Loucy (cell line): ENCODE results near the gene GMEB2.

Experiments
- EZH2phosphoT487 ChIP-seq: fragments of 200-600 bp; IDR thresholded peaks from 2 replicates; pipeline ENCODE4 v1.6.1; 2018; ENCODE audit warnings: antibody characterized with exemption, mild to moderate bottlenecking, moderate library complexity, borderline replicate concordance
- TF ChIP-seq, protein P1 (sequence below): fragments of 200-600 bp; sonication (generic); conservative IDR thresholded peaks from 2 replicates; pipeline ENCODE4 v1.5.1; 2014; ENCODE audit warnings: mild to moderate bottlenecking, antibody characterized with exemption, low read length

DNA sequence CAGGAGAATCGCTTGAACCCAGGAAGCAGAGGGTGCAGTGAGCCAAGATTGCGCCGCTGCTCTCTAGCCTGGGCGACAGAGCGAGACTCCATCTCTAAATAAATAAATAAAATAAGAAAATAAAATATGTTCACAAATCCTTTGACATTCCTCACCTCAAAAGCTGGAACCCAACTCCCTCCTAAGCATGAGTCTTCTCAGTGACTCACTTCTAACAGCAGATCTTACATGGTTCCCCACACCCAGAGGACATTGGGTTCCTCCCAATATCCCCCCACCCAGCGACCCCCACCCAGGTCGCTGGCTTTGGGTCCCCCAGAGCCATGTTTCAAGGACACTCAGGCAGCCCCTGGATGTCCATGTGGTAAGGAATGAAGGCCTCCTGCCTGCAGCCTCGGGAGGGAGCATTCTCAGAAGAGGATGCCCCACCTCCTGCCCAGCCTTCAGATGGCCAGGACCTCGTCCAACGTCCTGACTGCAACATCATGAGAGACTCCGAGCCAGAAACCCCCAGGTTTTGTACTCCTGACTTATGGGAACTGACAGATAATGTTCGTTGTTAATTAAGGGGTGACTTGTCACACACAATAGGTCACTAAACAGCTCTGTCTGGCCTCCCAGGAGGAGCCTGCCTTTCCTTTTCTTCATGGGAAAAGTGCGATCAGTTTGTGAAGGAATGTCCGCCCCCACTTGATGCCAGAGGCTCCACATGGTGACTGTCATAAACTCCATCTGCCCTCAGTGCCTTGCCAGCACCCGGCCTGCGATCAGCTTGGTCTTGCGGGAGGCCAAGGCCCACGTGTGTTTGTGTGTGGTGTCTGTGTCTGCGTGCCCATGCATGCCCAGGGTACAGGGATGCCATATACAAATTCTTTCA lies 10.1 kb upstream of the GMEB2 start:
- TF ChIP-seq, protein P1, sequence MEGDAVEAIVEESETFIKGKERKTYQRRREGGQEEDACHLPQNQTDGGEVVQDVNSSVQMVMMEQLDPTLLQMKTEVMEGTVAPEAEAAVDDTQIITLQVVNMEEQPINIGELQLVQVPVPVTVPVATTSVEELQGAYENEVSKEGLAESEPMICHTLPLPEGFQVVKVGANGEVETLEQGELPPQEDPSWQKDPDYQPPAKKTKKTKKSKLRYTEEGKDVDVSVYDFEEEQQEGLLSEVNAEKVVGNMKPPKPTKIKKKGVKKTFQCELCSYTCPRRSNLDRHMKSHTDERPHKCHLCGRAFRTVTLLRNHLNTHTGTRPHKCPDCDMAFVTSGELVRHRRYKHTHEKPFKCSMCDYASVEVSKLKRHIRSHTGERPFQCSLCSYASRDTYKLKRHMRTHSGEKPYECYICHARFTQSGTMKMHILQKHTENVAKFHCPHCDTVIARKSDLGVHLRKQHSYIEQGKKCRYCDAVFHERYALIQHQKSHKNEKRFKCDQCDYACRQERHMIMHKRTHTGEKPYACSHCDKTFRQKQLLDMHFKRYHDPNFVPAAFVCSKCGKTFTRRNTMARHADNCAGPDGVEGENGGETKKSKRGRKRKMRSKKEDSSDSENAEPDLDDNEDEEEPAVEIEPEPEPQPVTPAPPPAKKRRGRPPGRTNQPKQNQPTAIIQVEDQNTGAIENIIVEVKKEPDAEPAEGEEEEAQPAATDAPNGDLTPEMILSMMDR, result no peak
- no peak for TF ChIP-seq EZH2phosphoT487
